Dermis blood vessel endothelial cell (primary cell): Measurements from ENCODE around the gene ZNF205. TPM values are rescaled to one million over a fixed set of nuclear protein-coding genes. Genes with fewer than 3 reads are reported as not detected.

Experiments used
- DNase-seq: peaks from one replicate; pipeline ENCODE4 v3.0.0; 2010
- total RNA-seq: library from RNA; depleted of rRNA; stranded (reverse); fragments of >200 nt; gene quantifications from 2 replicates; pipeline ENCODE4 v1.2.3, GENCODE V29; 2014

Gene ZNF205
- total RNA-seq, 1 donor from 2014 or later, result 26.2 TPM

DNA sequence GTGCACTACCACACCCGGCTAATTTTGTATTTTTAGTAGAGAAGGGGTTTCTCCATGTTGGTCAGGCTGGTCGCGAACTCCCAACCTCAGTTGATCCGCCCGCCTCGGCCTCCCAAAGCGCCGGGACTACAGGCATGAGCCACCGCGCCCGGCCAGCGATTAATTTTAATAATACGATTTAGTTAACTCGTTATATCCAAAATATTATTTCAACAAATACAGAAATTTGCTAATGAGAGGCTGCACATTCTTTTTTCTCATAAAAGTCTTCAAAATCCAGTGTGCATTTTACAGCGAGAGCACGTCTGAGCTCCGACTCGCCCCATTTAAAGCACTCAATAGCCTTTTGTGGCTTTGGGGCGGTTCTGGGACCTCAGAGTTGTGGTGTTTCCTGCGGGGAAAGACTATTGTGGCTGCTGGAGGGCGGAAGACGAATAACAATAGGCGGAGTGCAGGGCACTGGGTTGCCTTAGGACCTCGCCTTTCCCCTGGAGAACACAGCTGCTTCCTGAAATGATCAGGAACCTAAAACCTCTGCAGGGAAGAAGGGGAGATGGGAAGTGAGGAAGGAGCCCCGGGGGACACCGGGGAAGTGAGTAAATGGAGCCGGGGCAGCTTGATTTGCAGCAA lies 10.4 kb upstream of the ZNF205 start:
- DNase-seq, result peak; percentile 94

- DNase-seq, result peak; percentile 93
Measured at GRCh38 chr16:3106205-3106928, 6.0 kb upstream of the ZNF205 start.

- no peak for DNase-seq
Measured at GRCh38 chr16:3112881-3113574, 642 bp downstream of the ZNF205 start.

DNA sequence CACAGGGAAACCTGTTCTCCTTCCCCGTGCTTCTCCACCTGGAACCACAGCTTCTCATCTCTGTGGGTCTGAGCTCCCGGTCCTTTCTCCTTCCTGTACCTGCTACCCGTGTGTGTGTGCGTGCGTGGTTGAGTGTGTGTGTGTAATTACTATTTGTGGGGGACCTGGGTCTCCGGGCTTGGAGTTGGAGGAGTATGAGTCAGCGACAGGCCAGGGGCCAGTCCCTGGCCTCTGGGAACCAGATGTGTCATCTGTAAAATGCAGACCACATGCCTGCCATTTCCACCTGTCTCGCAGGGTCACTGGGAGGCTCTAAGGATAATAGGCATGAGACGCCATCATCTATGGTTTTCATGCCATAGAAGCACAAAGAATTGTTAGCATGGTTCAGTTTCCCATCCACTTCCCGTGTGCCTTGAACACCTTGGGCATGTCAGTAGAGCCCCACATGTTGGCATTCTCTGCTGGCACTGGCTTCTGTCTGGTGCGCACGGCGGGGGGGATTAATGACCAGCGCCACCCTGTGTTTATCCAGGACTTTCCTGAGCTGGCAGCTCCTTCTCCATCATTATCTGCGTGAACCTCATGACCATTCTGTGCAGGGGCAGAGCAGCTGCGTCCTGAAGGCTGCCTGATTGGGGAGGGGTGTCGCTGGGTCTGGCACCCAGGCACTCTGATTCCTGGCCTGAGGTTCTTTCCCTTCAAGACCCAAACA lies 1.5 kb downstream of the ZNF205 start:
- peak; percentile 61 for DNase-seq

DNA sequence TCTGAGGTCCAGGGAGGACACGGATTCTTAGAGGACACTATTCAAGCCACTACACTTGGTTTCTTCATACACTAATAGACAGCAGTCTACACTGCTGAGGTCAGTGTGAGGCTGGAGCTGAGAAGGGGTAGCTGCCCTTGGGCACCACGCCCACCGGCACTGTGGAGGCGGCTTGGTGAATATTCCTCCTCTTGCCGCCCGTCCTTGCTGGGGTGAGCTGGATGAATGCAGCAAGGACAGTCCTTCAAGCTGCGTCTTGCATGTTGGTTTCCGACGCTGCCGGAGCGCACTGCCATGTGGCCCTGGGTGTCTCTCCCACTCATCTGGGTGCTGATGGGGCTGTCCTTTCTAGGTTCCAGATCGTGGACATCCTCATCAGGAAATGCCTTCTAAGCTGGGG lies 2.6 kb downstream of the ZNF205 start:
- DNase-seq, result no peak

DNA sequence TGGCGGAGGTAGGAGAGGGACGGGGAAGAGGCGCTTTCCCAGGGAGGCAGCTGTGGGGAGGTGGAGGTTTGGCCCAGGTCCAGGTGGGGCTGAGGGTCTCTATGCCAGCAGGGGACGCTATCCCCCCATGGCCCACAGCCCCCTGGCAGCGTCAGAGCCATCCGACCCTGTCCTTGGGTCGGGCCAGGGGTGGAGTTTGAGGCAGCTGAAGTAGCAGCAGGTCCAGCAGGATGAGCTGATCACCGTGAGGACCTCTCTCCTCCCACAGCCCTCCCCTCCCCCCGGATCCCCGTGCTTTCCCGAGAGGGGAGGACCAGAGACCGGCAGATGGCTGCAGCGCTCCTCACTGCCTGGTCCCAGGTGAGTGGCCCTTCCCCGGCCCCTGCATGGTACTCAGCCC lies 3.2 kb downstream of the ZNF205 start:
- DNase-seq, result no peak

DNA sequence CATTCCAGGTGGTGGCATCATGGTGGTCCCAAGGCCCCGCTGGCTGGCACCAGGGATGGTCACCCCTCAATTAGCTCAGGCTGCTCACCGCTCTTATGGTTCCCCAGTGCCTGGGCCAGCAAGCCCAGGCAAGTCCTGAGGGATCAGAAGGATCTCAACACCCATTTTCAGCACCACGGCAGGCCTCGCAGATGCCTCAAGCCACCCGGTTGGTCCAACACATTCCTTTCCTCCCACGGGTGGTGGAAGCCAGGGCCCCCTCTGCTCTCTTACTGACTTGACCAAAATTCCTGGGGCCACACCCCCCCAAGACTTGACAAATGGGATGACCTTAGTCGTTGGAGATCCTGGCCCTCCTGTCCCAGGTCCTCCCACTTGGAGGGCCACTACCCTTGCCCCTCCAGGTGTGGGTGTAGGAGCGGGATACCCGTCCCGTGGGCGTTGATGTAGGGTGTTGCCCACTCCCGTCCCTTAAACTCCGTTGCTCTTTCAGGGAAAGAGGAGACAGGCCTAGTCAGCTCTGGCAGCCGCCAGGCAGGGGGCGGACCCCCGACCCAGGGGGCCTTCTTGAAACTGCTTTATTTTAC lies 5.9 kb downstream of the ZNF205 start:
- no peak for DNase-seq

- no peak for DNase-seq
Measured at GRCh38 chr16:3118846-3119245, 6.5 kb downstream of the ZNF205 start.

DNA sequence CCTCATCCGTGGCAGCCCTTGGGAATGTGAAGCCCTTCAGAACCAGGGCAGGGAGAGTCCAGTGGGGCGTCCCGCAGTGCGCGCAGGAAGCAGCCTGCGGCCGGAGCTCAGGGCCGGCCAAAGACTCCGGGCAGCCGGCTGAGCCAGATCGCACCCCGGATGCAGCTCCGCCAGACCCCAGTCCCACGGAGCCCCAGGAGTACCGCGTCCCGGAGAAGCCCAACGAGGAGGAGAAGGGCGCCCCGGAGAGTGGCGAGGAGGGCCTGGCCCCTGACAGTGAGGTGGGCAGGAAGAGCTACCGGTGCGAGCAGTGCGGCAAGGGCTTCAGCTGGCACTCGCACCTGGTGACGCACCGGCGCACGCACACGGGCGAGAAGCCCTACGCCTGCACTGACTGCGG lies 6.9 kb downstream of the ZNF205 start:
- DNase-seq, result no peak

- no peak for DNase-seq
Measured at GRCh38 chr16:3119701-3120408, 7.5 kb downstream of the ZNF205 start.

DNA sequence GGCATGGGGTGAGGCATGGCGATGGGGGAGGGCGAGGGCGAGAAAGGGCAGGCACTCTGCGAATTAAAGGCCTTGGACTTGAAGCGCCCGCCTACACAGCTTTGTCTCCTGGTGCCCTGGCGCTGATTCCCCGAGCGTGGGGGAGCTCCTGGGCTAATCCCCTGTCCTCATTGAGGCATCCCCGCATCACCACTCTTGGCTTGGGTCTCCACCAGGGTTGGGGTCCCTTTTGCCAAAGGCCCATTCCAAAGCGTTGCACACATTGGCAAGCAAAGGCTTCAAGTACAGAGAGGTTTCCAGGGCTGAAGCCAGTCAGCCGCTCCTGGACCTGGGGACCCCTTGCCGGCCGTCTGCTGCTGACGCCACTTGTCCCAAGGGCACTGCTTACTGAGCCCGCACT lies 8.0 kb downstream of the ZNF205 start:
- no peak for DNase-seq

- DNase-seq, result peak; percentile 53
Measured at GRCh38 chr16:3121851-3122467, 9.6 kb downstream of the ZNF205 start.

- DNase-seq, result no peak
Measured at GRCh38 chr16:3122926-3123570, 10.7 kb downstream of the ZNF205 start.

DNA sequence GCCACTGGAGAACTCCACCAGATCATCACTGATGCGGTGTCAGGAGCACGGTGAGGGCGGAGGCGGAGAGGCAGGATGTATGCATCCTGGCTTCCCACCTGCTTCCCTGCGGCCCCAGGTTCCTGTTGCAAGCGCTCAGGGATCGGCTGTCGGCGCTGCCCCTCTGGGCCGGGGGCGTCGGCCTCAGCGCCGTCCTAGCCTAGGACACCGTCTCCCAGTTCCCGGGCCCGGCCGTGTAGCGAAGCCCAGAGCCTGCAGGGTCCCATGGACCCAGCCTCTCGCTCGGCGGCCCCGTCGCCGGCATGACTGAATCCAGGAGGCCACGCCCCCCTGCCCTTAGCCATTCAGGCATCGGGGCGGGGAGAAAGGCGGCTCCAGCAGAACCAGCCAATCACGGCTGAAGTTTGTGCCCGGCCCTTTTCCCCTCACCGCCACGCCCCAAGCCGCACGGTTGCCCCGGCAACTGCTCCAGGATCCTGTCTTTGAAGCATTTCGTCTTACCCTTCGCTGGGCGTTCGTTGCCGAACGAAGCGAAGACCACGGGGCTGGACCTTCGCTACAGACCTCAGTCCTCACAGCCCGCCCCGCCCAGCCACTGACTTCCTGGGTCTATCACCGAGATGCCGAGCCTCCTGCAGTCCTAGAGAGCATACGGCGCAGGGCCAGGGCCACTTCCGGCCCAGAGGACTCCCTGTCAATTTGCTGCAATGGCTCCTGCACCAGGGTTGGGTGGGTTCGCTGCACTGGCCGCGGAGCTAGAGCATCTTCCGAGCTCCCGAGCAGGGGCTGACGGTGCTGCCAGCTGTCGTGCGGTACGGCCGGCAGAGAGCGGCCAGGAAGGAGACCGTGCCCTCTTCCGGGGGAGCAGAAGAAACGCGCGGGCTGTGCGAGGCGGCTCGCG lies 11.8 kb downstream of the ZNF205 start:
- DNase-seq, result peak; percentile 96

DNA sequence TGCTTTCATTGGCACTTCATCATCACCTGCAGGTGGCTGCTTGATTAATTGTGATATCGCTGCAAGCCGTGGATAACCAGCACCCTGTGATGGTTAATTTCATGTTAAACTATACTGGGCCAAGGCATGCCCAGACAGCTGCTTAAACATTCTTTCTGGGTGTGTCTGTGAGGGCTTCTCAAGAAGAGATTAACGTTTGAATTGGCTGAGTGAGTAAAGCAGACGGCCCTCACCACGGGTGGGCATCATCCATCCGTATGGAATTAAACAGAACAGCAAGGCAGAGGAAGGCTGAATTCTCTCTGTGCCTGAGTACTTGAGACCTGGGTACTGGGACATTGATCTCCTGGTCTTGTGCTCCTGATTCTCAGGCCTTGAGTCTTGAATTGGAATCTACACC lies 15.4 kb downstream of the ZNF205 start:
- DNase-seq, result no peak

GRCh38 chr16:3129137-3130131 lies 17.0 kb downstream of the ZNF205 start:
- peak; percentile 93 for DNase-seq

DNA sequence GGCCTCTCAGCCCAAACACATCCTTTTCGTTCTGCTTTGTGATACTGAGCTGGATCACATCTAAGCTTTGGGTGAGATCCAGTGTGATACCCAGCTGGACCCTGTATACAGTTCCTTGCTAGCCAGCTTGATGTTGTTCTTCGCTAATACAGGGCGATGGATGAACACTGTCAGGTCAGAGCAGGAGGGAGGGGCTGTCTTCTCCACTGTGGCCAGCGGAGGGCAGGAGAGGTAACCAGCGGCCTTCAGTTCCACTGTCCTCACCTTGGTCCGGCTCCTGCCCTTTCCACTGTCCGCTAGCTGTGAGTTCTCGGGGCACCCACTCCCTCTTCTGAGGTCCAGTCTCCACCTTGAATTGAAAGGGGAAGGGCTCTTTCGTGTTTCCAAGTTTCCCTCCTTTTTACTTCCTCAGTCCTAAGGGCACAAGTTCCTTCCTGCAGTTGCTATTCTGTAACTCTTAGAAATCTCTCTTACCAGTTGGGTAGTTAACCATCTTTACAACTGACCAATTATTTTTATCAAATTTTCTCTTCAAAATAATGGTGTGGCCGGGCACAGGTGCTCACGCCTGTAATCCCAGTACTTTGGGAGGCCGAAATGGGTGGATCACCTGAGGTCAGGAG lies 19.5 kb downstream of the ZNF205 start:
- peak; percentile 70 for DNase-seq

- peak; percentile 10 for DNase-seq
Measured at GRCh38 chr16:3133844-3134243, 21.5 kb downstream of the ZNF205 start.
